ENCODE data around the gene SUMF1. TPM values are rescaled to one million over a fixed set of nuclear protein-coding genes. Genes with fewer than 3 reads are reported as not detected.
A peak's percentile ranks its signal among the peaks of the same experiment; 100 is the strongest.

SUMF1 gene
- total RNA-seq, 1 experiment from 2014 or later, result 26.6 TPM

DNA sequence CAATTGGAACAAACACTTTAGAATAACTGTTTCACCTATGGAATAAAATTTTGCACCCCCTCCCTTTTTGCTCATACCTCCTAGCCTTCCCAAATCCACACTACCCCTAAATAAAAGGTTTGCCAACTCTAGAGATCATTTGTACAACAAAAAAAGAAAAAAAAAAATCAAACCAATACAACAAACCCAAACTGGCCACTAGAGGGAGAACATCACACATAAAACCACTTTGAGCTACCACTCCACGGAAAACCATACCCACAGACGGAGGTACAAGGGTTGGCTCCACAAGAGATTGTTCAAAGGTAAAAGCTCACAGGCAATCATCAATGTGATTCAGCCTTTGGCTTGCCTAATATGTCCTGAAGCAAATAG lies 116.3 kb downstream of the SUMF1 start:
- Histone ChIP-seq H3K4me2 (ENCODE audit: low read length) (no peak overlapping the region), H3K4me3 (replicated peaks in 1 of 2; ENCODE audit: low read depth in 1 of 2, low read length in 2 of 2) (no peak overlapping the region), H3K9me2 (ENCODE audit: insufficient read depth) (no peaks in the 10 kb centered on the region), H4K20me1 (ENCODE audit: insufficient read depth) (no peaks in the 10 kb centered on the region), H3K79me2 (ENCODE audit: insufficient read depth, low read length) (no peaks in the 10 kb centered on the region), H3K27me3 (ENCODE audit: insufficient read depth, low read length) (no peaks in the 10 kb centered on the region), H3K4me1 (ENCODE audit: control insufficient read depth in 1 of 2, insufficient read depth in 2 of 2, low read length in 2 of 2) (no peaks in the 10 kb centered on the region), H3K9ac (ENCODE audit: low read length) (no peak overlapping the region), H3K9me3 (ENCODE audit: control insufficient read depth in 1 of 2, insufficient read depth in 1 of 2, low read depth in 1 of 2, low read length in 2 of 2) (no peaks in the 10 kb centered on the region), H3K27ac (ENCODE audit: low read depth, low read length) (no peak overlapping the region), H2AFZ (ENCODE audit: low read depth, low read length, poor library complexity, severe bottlenecking) (no peak overlapping the region), H3K36me3 (ENCODE audit: control insufficient read depth in 1 of 2, insufficient read depth in 2 of 2, low read length in 2 of 2) (no peaks in the 10 kb centered on the region)
- ChIA-PET POLR2A (interaction anchor here (1.1 to 1.4 kb wide), 3 partner anchors 142 to 283 kb away, joined by 3 read pairs; partner anchors contain the start of gene ITPR1), CTCF (interaction anchor here (0.7 to 2.0 kb wide), 12 partner anchors 9 to 705 kb away, joined by 3 to 83 read pairs (median 4); no protein-coding TSS in a partner anchor), RAD21 (ENCODE audit: low non-redundant PET in 1 of 2, low total read pairs in 2 of 2, uncharacterized antibody in 2 of 2, unreplicated experiment in 2 of 2) (interaction anchor here (1.0 to 1.8 kb wide), 3 partner anchors 235 to 283 kb away, joined by 3 to 10 read pairs (median 4); no protein-coding TSS in a partner anchor)
- BruUV-seq (replicated peaks), result no TSS peak
- ATAC-seq, result peak; percentile 69
- peak; percentile 37 for DNase-seq (ENCODE audit: low read depth, low spot score)
- intact Hi-C loops (cut with micrococcal nuclease), result loop anchor here (1.0 to 10.0 kb wide), 2 partner anchors 283 to 704 kb away; no protein-coding TSS in a partner anchor
- TF ChIP-seq, protein P1, sequence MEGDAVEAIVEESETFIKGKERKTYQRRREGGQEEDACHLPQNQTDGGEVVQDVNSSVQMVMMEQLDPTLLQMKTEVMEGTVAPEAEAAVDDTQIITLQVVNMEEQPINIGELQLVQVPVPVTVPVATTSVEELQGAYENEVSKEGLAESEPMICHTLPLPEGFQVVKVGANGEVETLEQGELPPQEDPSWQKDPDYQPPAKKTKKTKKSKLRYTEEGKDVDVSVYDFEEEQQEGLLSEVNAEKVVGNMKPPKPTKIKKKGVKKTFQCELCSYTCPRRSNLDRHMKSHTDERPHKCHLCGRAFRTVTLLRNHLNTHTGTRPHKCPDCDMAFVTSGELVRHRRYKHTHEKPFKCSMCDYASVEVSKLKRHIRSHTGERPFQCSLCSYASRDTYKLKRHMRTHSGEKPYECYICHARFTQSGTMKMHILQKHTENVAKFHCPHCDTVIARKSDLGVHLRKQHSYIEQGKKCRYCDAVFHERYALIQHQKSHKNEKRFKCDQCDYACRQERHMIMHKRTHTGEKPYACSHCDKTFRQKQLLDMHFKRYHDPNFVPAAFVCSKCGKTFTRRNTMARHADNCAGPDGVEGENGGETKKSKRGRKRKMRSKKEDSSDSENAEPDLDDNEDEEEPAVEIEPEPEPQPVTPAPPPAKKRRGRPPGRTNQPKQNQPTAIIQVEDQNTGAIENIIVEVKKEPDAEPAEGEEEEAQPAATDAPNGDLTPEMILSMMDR (IDR thresholded peaks at IDR 0.05 in 2 of 3, conservative IDR thresholded peaks at IDR 0.05 in 1 of 3; ENCODE audit: borderline replicate concordance in 1 of 3, insufficient read depth in 1 of 3, low read depth in 2 of 3, low read length in 2 of 3), result peak; percentile 64 to 76 (median 70)
- TF ChIP-seq RAD21 (IDR thresholded peaks at IDR 0.05; ENCODE audit: low read depth) (peak; percentile 80), POLR2AphosphoS5 (IDR thresholded peaks at IDR 0.05; ENCODE audit: low read depth, low read length) (no peak)

DNA sequence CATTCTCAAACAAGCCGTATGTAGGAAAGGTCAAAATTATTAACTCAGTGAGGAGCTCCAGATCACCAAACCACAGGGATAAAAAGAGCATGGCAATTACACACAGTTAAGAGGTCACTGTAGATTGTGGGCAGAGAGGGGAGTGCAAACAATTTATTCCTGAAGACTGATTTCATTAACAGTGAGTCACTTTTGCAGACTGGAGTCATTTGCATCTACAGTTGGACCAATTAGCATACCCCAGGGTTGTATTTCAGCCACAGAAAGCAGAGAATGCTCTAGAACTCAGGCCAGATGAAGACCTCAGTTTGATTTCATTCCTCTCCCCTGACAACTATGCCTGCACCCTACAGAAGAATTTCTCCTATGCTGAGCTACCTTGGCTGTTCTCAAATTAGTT lies 123.8 kb downstream of the SUMF1 start:
- CTCF ChIA-PET, result no interaction called here
- ATAC-seq, result no peak
- BruUV-seq (replicated peaks), result no TSS peak
- Histone ChIP-seq H3K4me3 (replicated peaks in 1 of 2; ENCODE audit: low read depth in 1 of 2, low read length in 2 of 2) (no peak overlapping the region), H4K20me1 (ENCODE audit: insufficient read depth) (no peaks in the 10 kb centered on the region), H2AFZ (ENCODE audit: low read depth, low read length, poor library complexity, severe bottlenecking) (no peak overlapping the region), H3K27me3 (ENCODE audit: insufficient read depth, low read length) (no peaks in the 10 kb centered on the region), H3K79me2 (ENCODE audit: insufficient read depth, low read length) (no peaks in the 10 kb centered on the region), H3K9me3 (ENCODE audit: control insufficient read depth in 1 of 2, insufficient read depth in 1 of 2, low read depth in 1 of 2, low read length in 2 of 2) (no peaks in the 10 kb centered on the region), H3K36me3 (ENCODE audit: control insufficient read depth in 1 of 2, insufficient read depth in 2 of 2, low read length in 2 of 2) (no peaks in the 10 kb centered on the region), H3K9ac (ENCODE audit: low read length) (no peak overlapping the region), H3K9me2 (ENCODE audit: insufficient read depth) (no peaks in the 10 kb centered on the region), H3K27ac (ENCODE audit: low read depth, low read length) (no peak overlapping the region), H3K4me1 (ENCODE audit: control insufficient read depth in 1 of 2, insufficient read depth in 2 of 2, low read length in 2 of 2) (no peaks in the 10 kb centered on the region), H3K4me2 (ENCODE audit: low read length) (no peak overlapping the region)
- RAD21 ChIA-PET (ENCODE audit: low non-redundant PET in 1 of 2, low total read pairs in 2 of 2, uncharacterized antibody in 2 of 2, unreplicated experiment in 2 of 2), result no interaction called here
- no peak for DNase-seq (ENCODE audit: low read depth, low spot score)
- POLR2A ChIA-PET, result no interaction called here
- intact Hi-C loops (cut with micrococcal nuclease), result no loop called here
- no peak for TF ChIP-seq EZH2 (IDR thresholded peaks at IDR 0.05)
- no peak for TF ChIP-seq SIN3A (IDR thresholded peaks at IDR 0.05; ENCODE audit: low read depth)
- TF ChIP-seq, protein P2, sequence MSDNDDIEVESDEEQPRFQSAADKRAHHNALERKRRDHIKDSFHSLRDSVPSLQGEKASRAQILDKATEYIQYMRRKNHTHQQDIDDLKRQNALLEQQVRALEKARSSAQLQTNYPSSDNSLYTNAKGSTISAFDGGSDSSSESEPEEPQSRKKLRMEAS (IDR thresholded peaks at IDR 0.05), result no peak
- TF ChIP-seq CEBPB (IDR thresholded peaks at IDR 0.05; ENCODE audit: low read depth), result no peak
- TF ChIP-seq POLR2A (IDR thresholded peaks at IDR 0.05; ENCODE audit: borderline replicate concordance, extremely low read depth, insufficient read depth, insufficient read length), result no peak
- no peak for TF ChIP-seq CBX3 (IDR thresholded peaks at IDR 0.05; ENCODE audit: low read depth)
- no peak for TF ChIP-seq ZNF274 (IDR thresholded peaks at IDR 0.05; ENCODE audit: low read depth, low read length)
- TF ChIP-seq, protein P3, sequence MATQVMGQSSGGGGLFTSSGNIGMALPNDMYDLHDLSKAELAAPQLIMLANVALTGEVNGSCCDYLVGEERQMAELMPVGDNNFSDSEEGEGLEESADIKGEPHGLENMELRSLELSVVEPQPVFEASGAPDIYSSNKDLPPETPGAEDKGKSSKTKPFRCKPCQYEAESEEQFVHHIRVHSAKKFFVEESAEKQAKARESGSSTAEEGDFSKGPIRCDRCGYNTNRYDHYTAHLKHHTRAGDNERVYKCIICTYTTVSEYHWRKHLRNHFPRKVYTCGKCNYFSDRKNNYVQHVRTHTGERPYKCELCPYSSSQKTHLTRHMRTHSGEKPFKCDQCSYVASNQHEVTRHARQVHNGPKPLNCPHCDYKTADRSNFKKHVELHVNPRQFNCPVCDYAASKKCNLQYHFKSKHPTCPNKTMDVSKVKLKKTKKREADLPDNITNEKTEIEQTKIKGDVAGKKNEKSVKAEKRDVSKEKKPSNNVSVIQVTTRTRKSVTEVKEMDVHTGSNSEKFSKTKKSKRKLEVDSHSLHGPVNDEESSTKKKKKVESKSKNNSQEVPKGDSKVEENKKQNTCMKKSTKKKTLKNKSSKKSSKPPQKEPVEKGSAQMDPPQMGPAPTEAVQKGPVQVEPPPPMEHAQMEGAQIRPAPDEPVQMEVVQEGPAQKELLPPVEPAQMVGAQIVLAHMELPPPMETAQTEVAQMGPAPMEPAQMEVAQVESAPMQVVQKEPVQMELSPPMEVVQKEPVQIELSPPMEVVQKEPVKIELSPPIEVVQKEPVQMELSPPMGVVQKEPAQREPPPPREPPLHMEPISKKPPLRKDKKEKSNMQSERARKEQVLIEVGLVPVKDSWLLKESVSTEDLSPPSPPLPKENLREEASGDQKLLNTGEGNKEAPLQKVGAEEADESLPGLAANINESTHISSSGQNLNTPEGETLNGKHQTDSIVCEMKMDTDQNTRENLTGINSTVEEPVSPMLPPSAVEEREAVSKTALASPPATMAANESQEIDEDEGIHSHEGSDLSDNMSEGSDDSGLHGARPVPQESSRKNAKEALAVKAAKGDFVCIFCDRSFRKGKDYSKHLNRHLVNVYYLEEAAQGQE (IDR thresholded peaks at IDR 0.05; ENCODE audit: low read depth), result no peak
- no peak for TF ChIP-seq FOSL1 (IDR thresholded peaks at IDR 0.05; ENCODE audit: low read depth)
- TF ChIP-seq, protein P4, sequence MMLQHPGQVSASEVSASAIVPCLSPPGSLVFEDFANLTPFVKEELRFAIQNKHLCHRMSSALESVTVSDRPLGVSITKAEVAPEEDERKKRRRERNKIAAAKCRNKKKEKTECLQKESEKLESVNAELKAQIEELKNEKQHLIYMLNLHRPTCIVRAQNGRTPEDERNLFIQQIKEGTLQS (IDR thresholded peaks at IDR 0.05), result no peak
- no peak for TF ChIP-seq RAD21 (IDR thresholded peaks at IDR 0.05; ENCODE audit: low read depth)
